CD4-positive, alpha-beta T cell treated with Interferon alpha-2 for 1 hour (primary cell): ENCODE measurements around the gene TOR4A.
A peak's percentile ranks its signal among the peaks of the same experiment; 100 is the strongest.
"Not testable (repeated sequence)": the region's sequence is repeated elsewhere in the genome, so short reads cannot be mapped to it uniquely, and the experiment has no call there.

Source experiments
- DNase-seq, 2 donors: peaks; one replicate each; pipeline ENCODE4 v3.0.0-alpha.2; 2020 to 2022

TOR4A gene

DNA sequence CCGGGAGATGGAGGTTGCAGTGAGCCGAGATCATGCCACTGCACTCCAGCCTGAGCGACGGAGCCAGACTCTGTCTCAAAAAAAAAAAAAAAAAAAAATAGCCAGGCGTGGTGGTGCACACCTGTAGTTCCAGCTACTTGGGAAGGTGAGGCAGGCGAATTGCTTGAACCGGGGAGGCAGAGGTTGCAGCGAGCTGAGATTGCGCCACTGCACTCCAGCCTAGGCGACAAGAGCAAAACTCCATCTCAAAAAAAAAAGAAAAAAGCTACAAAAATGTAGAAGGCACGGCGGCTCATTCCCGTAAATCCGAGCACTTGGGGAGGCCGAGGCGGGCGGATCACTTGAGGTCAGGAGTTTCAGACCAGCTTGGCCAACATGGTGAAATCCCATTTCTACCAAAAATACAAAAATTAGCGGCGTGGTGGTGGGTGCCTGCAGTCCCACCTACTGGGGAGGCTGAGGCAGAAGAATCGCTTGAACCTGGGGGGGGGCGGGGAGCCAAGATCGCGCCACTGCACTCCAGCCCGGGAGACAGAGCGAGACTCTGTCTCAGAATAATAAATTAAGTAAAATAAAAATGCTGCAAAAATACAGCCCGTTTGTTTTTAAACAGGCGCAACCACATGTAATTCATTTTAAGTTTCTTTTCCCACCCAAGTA is 37.9 kb upstream of the TOR4A start:
- not testable (repeated sequence) for DNase-seq

DNA sequence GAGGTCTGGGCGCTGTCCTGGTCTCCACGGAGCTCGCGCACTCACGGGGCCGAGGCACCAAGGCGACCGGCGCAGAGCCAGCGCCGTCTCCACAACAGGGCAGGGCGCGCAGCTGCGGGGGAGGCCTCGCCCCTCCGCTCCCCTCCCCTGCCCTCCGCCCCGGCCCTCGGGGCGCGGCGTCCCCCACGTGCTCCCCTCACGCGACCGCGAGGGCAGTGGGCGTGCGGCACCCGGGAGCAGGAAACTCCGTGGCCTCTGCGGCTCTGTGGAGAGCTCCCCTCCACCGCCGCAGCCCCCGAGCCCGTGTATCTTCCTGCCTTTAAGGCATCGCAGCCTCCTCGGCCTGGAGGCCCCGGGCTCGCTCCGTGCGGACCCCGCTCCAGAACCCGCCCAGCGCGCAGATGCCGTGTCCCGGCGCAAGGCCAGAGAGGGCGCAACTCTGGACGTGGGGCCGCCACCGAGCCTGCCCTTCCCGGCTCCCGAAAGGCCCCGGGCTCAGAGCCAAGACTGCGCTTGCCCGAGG is 37.1 kb upstream of the TOR4A start:
- DNase-seq = peak; percentile 61 to 79

DNA sequence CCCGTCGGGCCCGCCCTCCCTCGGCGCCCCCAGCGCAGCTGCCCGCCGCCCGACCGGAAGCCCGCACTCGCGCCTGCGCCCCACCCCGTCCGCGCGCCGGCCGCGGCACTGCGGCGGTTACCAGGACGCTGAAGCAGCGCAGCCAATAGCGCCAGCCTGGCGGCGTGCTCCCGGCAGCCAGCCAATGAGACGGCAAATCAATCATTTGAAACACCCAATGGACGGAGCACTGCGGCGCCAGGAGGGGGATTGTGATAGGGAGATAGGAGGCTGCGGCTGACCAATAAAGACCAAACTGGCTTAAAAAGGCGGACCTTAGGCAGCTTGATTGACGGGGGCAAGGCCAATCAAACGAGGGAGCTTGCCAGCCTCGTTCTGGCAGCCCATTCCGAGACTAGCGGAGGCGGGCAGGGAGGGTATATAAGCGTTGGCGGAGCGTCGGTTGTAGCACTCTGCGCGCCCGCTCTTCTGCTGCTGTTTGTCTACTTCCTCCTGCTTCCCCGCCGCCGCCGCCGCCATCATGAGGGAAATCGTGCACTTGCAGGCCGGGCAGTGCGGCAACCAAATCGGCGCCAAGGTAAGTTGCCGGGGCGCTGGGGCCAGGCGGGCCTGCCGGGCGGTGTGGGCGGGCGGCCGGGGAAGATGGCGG is 36.6 kb upstream of the TOR4A start, which contains the start of gene TUBB4B:
Gene TUBB4B (plus strand): TSS at position 447 of the 649 bp plus-strand sequence. CDS start 74 bp downstream, at position 521.
- DNase-seq = peak; percentile 100

DNA sequence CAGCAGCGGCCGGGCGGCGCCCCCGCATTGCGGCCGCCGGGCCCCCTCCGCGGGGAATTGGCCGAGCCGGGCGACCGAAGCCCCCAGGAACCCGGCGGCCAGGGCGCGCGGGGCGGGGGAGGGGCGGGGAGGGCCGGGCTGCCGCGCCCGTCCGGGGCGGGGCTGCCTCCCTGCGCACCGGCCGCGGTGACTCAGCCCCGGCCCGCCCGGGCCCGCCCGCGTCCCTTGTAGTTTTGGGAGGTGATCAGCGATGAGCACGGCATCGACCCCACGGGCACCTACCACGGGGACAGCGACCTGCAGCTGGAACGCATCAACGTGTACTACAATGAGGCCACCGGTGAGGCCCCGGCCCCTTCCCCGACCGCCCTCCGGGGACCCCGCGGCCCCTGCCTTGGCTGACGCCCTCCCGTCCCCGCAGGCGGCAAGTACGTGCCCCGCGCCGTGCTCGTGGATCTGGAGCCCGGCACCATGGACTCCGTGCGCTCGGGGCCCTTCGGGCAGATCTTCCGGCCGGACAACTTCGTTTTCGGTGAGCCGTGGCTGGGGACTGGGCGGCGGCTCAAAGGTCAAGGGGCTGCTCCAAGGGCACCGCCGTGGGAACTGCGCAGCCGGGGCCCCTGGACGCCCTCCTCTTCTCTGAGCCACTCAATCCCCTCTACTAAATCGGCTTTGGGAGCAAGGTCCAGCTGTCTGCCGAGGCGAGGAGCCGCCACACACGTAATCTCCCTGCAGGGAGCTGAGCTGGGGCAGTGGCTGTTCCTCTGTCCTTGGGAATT is 35.8 kb upstream of the TOR4A start:
- peak; percentile 48 to 67 for DNase-seq

DNA sequence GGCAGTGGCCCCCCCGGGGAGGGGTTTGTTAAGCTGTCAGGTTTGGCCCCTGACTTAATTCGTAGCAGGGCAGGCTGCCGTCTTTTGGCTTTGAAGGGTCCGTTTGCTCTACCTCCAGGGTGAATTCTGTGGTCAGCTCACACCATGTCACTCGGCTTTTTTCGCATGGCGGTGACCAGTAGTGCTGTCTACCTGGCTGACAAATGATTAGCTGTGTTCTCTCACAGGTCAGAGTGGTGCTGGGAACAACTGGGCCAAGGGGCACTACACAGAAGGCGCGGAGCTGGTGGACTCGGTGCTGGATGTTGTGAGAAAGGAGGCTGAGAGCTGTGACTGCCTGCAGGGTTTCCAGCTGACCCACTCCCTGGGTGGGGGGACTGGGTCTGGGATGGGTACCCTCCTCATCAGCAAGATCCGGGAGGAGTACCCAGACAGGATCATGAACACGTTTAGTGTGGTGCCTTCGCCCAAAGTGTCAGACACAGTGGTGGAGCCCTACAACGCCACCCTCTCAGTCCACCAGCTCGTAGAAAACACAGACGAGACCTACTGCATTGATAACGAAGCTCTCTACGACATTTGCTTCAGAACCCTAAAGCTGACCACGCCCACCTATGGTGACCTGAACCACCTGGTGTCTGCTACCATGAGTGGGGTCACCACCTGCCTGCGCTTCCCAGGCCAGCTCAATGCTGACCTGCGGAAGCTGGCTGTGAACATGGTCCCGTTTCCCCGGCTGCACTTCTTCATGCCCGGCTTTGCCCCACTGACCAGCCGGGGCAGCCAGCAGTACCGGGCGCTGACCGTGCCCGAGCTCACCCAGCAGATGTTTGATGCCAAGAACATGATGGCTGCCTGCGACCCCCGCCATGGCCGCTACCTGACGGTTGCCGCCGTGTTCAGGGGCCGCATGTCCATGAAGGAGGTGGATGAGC is 35.0 kb upstream of the TOR4A start:
- no peak for DNase-seq

DNA sequence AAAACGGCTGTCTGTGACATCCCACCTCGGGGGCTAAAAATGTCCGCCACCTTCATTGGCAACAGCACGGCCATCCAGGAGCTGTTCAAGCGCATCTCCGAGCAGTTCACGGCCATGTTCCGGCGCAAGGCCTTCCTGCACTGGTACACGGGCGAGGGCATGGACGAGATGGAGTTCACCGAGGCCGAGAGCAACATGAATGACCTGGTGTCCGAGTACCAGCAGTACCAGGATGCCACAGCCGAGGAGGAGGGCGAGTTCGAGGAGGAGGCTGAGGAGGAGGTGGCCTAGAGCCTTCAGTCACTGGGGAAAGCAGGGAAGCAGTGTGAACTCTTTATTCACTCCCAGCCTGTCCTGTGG is 34.3 kb upstream of the TOR4A start:
- not testable (repeated sequence) for DNase-seq

DNA sequence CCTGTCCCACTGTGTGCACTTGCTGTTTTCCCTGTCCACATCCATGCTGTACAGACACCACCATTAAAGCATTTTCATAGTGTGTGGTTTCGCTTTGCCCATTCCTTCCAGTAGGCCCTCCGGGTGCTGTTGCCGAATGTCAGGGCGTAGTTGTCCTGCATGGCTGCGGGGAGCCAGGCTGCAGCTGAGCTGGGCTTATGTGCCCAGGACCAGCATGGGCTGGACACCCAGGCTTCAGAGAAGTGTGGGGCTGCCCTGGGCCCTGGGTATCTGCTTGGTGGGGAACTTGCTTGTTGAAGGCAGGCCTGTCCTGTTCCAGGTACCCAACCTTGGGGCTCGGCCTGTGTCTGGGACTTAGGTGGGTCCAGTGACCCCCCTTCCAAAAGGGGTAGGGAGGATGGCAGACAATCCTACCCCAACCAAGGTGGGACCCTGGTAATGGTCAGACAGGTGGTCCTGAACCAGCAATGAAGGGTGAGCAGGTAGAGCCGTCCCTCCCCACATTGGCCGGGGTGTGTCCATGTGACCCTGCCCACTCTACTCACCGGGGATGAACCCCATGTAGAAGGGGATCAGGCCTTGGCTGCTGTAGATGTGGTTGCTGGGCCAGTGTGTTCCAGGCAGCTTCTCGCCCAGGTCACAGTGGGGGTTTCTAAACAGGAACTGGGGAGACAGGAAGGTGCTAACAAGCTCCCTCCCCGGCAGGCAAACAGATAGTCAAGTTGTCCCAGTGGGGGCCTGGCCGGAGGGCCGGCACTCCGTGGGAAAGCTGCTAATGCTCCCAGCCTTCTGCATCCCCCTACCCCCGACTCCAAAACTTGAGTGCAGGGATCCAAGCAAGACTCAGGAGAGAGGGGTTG is 33.7 kb upstream of the TOR4A start:
- no peak for DNase-seq

DNA sequence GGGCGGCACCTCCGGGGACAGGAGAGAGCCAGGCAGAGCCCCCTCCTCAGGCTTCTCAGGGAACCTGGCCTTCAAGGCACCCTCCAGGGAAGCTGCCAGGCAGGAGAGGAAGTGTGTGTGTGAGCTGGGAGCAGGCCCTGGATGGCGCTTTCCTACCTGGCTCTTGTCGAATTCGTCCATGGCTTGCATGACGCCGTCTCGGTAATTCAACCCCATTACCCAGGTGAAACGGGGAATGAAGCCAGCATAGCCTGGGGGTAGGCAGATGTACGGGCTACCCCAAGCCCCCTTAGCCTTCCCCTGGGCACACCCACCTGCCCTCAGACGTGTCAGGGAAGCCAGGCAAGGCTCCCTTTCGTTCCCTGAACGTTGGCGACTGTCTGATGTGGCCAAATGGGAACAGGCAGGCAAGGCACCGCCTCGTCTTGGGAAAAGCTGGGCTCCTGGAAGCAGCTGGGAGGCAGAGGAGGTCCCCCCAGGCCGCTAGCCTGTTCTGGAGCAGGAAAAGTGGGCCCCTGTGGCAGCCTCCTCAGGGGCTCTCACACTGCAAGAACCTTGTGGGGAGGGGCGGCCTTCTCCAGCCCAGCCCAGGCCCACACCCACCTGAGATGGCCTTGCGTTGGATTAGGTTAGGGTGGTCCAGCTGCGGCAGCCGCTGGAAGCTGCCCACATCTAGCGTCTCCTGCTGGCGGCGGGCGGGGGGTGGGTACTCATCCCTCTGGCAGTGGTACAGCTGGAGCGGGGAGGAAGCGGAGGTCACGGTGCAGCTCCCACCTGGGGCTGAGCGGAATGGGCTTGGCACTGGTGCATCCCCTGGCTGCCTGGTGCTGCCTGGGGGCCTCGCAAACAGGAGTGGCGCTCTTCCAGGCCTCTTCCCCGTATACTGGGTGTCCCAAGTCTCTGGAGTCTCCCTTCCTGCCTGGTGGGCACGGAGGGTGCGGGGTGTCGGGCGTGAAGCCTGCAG is 32.8 kb upstream of the TOR4A start:
- no peak for DNase-seq

DNA sequence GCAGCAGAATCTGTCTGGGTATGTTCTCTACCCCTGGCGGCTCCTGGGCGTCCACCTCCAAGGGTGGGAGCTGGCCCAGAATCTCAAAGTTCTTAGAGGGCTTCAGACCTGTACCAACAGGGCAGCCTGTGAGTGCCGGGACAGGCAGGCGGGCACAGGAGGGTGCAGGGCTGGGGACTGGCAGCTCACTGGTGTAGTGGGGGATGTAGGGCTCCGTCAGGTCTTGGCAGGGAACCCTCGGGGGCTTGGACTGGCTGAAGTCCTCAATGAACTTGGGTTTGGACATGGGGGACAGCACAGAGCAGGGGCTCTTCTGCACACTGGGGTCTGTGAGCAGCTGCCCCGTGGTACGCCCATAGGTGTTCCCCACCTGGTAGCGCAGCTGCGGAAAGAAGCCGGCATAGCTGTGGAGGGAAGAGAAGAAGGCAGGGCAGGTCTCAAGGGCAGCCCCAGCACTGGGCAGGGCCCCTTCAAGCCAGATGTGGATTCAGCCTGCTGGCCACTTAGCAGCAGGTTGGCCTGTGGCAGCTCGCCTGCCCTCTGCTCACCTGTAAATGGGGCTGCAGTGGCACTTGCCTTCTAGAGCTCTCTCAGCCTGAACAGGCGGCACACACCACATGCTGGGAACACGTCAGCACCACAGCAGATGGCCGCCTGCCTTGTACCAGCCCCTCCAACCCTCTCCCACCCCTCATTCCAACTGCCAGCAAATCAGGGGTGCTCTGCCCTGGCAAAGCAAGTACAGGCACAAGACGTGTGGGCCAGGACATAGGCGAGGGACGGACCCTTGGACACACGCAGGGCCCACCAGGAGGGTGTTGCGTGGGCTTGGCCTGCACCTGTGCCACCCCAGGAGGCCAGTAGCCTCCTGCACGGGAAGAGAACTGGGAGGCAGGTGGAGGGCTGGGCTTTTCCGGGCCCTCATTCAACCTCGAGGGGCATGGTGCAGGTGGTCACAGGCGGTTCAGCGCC is 31.8 kb upstream of the TOR4A start:
- DNase-seq = no peak

DNA sequence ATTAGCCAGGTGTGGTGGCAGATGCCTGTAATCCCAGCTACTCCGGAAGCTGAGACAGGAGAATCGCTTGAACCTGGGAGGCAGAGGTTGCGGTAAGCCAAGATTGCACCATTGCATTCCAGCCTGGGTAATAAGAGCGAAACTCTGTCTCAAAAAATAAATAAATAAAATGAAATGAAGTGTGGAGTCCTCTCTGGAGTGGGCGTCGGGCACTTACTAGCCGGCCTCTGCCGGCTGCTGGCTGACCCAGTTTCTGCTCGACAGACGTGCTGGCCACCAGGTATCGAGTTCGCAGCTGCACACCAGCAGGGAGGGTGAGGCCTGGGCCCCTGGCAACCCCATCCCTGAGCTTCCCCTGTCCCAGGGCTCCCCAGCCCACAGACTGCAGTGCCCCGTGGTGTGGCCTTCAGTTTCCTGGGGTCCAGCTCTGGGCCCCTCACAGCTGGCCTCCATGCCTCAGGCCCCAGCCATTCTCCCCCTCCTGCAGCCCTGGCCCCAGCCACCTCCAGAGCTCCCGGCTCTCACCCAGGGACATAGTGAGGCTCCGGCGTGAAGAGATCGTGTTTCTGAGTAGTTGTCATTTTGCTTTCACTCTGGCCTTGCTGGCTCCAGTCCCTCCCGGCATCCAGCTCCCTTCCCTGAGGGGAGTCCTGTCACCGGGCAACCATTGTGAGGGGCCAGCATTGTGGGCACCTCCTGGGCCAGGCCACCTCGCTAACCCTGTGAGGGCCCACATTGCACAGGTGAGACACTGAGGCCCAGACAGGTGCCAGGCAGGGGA is 30.2 kb upstream of the TOR4A start:
- no peak for DNase-seq

DNA sequence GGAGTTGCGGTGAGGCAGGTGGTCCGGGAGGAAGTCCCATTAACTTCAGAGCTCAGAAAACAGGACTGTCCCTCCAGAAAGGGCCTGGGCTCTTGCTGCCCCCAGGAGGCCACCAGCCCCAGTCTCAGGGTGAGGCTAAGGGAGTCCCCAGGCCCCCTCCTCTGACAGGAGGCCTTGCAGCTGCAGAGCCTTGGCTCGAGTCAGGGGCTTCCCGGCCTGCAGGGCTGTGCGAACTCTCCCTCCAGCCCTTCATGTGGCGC is 29.7 kb upstream of the TOR4A start:
- no peak for DNase-seq

DNA sequence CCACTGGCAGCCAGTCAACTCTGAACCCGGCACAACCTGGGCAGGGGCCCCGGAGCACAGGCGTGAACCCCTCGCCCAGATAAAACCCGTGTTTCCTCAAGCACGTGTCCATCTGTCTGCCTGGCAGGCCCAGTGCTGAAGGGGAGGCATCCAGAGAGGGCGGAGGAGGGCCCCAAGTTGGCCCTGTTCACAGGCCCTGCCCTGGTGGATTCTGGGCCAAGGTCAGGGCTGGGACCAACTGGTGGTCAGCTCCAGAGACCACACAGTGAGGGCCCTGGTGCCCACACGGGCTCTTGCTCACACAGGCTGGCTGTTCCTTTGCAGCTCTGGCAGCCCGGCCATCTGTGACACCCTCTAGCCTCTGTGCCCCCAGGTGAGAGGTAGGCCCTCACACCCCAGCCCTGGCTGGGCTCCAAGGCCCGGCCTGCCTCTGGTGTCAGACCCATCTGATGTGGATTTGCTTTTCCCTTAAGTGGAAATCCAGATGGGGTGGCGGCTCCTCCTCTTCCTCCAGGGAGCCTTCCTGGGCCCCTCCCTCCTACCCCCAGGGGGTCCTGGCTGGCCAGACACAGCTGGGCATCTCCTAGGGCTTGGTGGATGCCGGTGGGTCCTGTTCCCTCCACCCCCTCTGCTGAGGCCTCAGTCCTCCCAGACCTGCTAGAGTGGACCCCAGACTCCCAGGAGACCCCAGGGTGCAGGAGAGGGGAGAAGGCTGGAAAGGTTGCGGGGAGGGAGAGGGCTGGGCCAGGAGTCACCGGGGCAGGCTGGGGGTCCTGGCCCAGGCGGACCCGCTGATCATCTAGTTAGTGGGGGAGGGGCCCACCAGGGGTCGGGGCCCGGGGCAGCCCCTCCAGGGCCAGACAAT is 27.0 kb upstream of the TOR4A start:
- no peak for DNase-seq

DNA sequence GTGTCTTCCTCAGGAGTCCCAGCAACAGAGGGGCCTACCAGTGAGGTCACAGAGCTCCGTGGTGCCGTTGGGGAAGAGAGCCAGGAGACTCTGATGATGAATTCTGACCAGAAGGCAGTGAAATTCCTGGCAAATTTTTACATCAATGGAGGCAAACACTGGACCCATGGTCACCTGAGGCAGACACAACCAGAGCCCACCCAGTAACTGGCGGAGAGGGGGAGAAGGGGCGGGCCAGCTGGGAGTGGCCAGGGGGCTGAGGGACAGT is 26.4 kb upstream of the TOR4A start, which contains the start of gene STPG3:
Gene STPG3 (plus strand): TSS at position 93 of the 268 bp plus-strand sequence. CDS start 1 bp downstream, at position 94.
- no peak for DNase-seq

DNA sequence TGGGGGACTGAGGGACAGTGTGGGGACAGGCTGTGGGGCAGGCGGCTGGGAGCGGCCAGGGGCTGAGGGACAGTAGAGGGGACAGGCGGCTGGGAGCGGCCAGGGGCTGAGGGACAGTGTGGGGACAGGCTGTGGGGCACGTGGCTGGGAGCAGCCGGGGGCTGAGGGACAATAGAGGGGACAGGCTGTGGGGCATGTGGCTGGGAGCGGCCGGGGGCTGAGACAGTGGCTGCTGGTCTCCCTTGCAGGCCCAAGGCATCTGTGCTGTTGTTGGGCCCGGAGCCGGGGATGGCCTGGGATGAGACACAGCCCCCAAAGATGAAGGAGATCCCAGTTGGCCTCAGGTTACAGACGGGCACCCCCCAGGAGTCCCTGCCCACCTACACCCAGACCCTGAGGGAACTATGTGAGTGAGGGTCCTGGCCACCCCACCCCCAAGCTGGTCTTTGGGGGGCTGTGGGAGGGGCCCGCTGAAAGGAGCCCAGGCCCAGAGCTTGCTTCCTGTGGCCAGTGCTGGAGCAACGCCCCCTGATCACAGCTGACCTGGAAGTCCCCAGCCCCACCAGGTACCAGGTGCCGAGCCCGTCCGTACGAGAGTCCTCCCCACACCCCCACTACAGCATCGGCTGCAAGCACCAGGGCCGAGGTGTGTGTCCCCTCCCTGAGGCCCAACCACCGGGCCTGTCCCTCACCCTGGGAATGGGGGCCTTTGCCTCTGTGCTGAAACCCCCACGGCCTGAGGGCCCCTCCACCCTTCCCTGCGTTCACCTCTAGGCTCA is 25.8 kb upstream of the TOR4A start:
- DNase-seq = no peak

DNA sequence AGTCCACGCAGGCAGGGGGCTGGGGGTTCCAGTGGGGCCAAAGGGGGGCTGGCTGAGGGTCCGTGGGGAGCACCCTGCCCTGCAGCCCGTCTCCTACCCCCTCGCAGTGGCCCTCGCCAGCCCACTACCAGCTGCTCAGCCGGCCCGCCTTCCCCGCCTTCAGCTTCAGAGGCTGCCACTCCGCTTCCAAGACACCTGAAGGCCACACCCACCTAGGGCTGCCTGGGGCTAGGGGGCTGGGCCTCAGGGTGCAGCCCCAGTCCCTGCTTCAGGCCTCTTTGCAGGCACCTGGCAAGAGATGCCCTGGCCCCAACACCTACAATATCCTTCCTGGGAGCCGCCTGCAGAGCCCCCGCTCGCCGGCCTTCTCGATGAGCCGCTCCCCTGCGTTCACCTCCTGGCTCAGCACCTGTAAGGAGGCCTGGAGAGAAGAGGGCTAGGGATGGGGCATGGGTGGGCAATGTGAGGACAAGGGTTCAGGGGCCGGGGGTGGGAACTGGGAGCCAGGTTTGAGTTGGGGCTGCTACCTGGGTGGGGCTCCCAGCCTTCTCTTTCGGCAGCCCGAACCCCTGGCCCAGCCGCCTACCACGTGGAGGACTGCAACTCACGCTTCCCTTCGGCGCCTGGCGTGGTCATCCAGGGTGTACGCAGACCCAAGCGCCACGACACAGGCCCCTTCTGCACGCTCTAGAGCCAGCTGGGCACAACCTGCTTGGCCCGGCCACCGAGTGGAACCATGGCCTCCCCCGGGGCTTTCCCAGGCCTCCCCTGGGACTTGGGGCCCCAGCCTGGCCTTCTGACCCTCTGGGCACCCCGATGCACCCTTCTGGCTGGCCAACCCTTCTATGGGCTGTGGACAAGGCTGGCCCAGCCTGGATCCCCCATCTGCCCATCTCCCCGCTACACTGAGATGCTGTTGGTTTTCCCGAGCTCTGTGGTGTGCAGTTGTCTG is 24.7 kb upstream of the TOR4A start:
- DNase-seq = no peak
